Activated CD8-positive, alpha-beta memory T cell treated with anti-CD3 and anti-CD28 coated beads for 36 hours (primary cell): ENCODE data around the gene PIGC. TPM values are rescaled to one million over a fixed set of nuclear protein-coding genes. Genes with fewer than 3 reads are reported as not detected.

ENCODE experiments used
- total RNA-seq, 2 experiments: library from RNA; stranded (reverse); gene quantifications; one replicate each; pipeline ENCODE4 v1.2.3, GENCODE V29; 2021

Gene PIGC
- total RNA-seq, 2 experiments from 2014 or later = 21.4 to 23.5 TPM

Other genes with a start within 250 kb of the PIGC start
- gene C1orf105, start 23.4 kb downstream of the PIGC start, total RNA-seq = not detected
- gene SUCO, start 89.1 kb upstream of the PIGC start, total RNA-seq = 10 to 100 TPM; 18.9 to 20.6 TPM
- gene FASLG, start 215.0 kb upstream of the PIGC start, total RNA-seq = 10 to 100 TPM; 59.9 to 61.8 TPM